ENCODE data around the gene ALDH4A1.

- TF ChIP-seq POLR2A (IDR thresholded peaks at IDR 0.05; ENCODE audit: low read depth, low read length) (no peak), BMI1 (IDR thresholded peaks at IDR 0.05; ENCODE audit: borderline replicate concordance) (no peak), TAF1 (IDR thresholded peaks at IDR 0.05; ENCODE audit: borderline replicate concordance, low read depth, low read length) (no peak), ZZZ3 (IDR thresholded peaks at IDR 0.05; ENCODE audit: control insufficient read depth, insufficient read length, low read depth) (no peak), CREB1 (IDR thresholded peaks at IDR 0.05; ENCODE audit: low read depth) (no peak)
Observed at GRCh38 chr1:18879791-18880309, 22.5 kb downstream of the ALDH4A1 start.
